Ammon's horn (tissue), 1 donor: ENCODE data around the gene NTSR1.

ENCODE experiments used
- DNase-seq: peaks from one replicate; pipeline ENCODE4 v3.0.0-alpha.2; 2016; ENCODE audit warnings: low spot score

NTSR1 gene

GRCh38 chr20:62693524-62693922 lies 15.1 kb upstream of the NTSR1 start:
- DNase-seq = no peak

GRCh38 chr20:62694106-62694505 lies 14.5 kb upstream of the NTSR1 start:
- DNase-seq = no peak

- DNase-seq = no peak
Measured at GRCh38 chr20:62694868-62695267, 13.8 kb upstream of the NTSR1 start.

- no peak for DNase-seq
Measured at GRCh38 chr20:62695448-62696414, 12.9 kb upstream of the NTSR1 start.

GRCh38 chr20:62696434-62696957 lies 12.1 kb upstream of the NTSR1 start:
- no peak for DNase-seq

GRCh38 chr20:62696989-62697388 lies 11.6 kb upstream of the NTSR1 start:
- DNase-seq = no peak

GRCh38 chr20:62697468-62697912 lies 11.1 kb upstream of the NTSR1 start:
- peak; percentile 82 for DNase-seq

- DNase-seq = no peak
Measured at GRCh38 chr20:62698231-62698630, 10.4 kb upstream of the NTSR1 start.

- no peak for DNase-seq
Measured at GRCh38 chr20:62699296-62699695, 9.3 kb upstream of the NTSR1 start.

- no peak for DNase-seq
Measured at GRCh38 chr20:62699741-62700140, 8.9 kb upstream of the NTSR1 start.

GRCh38 chr20:62700261-62700930 lies 8.2 kb upstream of the NTSR1 start:
- peak; percentile 53 for DNase-seq

GRCh38 chr20:62701161-62702012 lies 7.2 kb upstream of the NTSR1 start:
- no peak for DNase-seq

GRCh38 chr20:62702013-62702300 lies 6.7 kb upstream of the NTSR1 start:
- DNase-seq = no peak

GRCh38 chr20:62702895-62703852 lies 5.5 kb upstream of the NTSR1 start:
- no peak for DNase-seq

GRCh38 chr20:62703853-62704228 lies 4.8 kb upstream of the NTSR1 start:
- no peak for DNase-seq

GRCh38 chr20:62704341-62704948 lies 4.2 kb upstream of the NTSR1 start:
- DNase-seq = peak; percentile 33

- no peak for DNase-seq
Measured at GRCh38 chr20:62705627-62706026, 3.0 kb upstream of the NTSR1 start.

- DNase-seq = no peak
Measured at GRCh38 chr20:62706344-62706743, 2.3 kb upstream of the NTSR1 start.

- DNase-seq = no peak
Measured at GRCh38 chr20:62706857-62707256, 1.8 kb upstream of the NTSR1 start.

GRCh38 chr20:62707276-62707920 lies 1.2 kb upstream of the NTSR1 start:
- DNase-seq = no peak
